ENCODE measurements around the gene TULP4. TPM values are rescaled to one million over a fixed set of nuclear protein-coding genes. Genes with fewer than 3 reads are reported as not detected.

The TULP4 gene
- total RNA-seq (293 TPM), polyA plus RNA-seq (5.3 TPM)

GRCh38 chr6:158312165-158312564 lies at the start of gene TULP4:
TSS of gene TULP4 (plus strand) at chr6:158312465. CDS start at chr6:158314017, 1,552 bp downstream.
- 80% methylated on average over 6 of the region's 6 CpGs for WGBS
- DNase-seq (ENCODE audit: extremely low spot score), result no peak
- no peak within 1 kb of the TSS for H3K4me3 ChIP-seq (ENCODE audit: low read depth, low read length)
- no peaks in the 10 kb centered on the region for H3K4me1 ChIP-seq (ENCODE audit: insufficient read depth)
- no peak within 1 kb of the TSS for H3K27ac ChIP-seq (ENCODE audit: low read depth)
- no peaks in the 10 kb centered on the region for H3K36me3 ChIP-seq (ENCODE audit: insufficient read depth)

- WGBS, result 78% methylated on average over 5 of the region's 5 CpGs
- no peaks in the 10 kb centered on the region for H3K4me1 ChIP-seq (ENCODE audit: insufficient read depth)
- no peaks in the 10 kb centered on the region for H3K36me3 ChIP-seq (ENCODE audit: insufficient read depth)
- no peak overlapping the region for H3K4me3 ChIP-seq (ENCODE audit: low read depth, low read length)
- no peak for DNase-seq (ENCODE audit: extremely low spot score)
- no peak overlapping the region for H3K27ac ChIP-seq (ENCODE audit: low read depth)
Observed at GRCh38 chr6:158262755-158263154, 49.5 kb upstream of the TULP4 start.

- no peak for DNase-seq (ENCODE audit: extremely low spot score)
- Histone ChIP-seq H3K4me3 (ENCODE audit: low read depth, low read length) (no peak overlapping the region), H3K27ac (ENCODE audit: low read depth) (no peak overlapping the region), H3K36me3 (ENCODE audit: insufficient read depth) (no peaks in the 10 kb centered on the region), H3K4me1 (ENCODE audit: insufficient read depth) (no peaks in the 10 kb centered on the region)
- 97% methylated on average over 10 of the region's 10 CpGs for WGBS
Observed at GRCh38 chr6:158264180-158264579, 48.1 kb upstream of the TULP4 start.

- Histone ChIP-seq H3K4me1 (ENCODE audit: insufficient read depth) (no peaks in the 10 kb centered on the region), H3K4me3 (ENCODE audit: low read depth, low read length) (no peak overlapping the region), H3K36me3 (ENCODE audit: insufficient read depth) (no peaks in the 10 kb centered on the region), H3K27ac (ENCODE audit: low read depth) (no peak overlapping the region)
- DNase-seq (ENCODE audit: extremely low spot score), result no peak
- 93% methylated on average over 9 of the region's 9 CpGs for WGBS
Observed at GRCh38 chr6:158266131-158266530, 46.1 kb upstream of the TULP4 start.

GRCh38 chr6:158268361-158269147 lies 43.7 kb upstream of the TULP4 start:
- whole genome bisulfite sequencing, result 75% methylated on average over 2 of the region's 2 CpGs
- H3K4me1 ChIP-seq (ENCODE audit: insufficient read depth), result no peaks in the 10 kb centered on the region

GRCh38 chr6:158269657-158270056 lies 42.6 kb upstream of the TULP4 start:
- Histone ChIP-seq H3K36me3 (ENCODE audit: insufficient read depth) (no peaks in the 10 kb centered on the region), H3K4me1 (ENCODE audit: insufficient read depth) (no peaks in the 10 kb centered on the region), H3K27ac (ENCODE audit: low read depth) (no peak overlapping the region), H3K4me3 (ENCODE audit: low read depth, low read length) (no peak overlapping the region)
- no peak for DNase-seq (ENCODE audit: extremely low spot score)
- WGBS, result 82% methylated on average over 3 of the region's 3 CpGs

More at GRCh38 chr6:158268361-158269147, 43.7 kb upstream of the TULP4 start:
- H3K36me3 ChIP-seq (ENCODE audit: insufficient read depth), result no peaks in the 10 kb centered on the region
- no peak for DNase-seq (ENCODE audit: extremely low spot score)
- no peak overlapping the region for H3K27ac ChIP-seq (ENCODE audit: low read depth)
- no peak overlapping the region for H3K4me3 ChIP-seq (ENCODE audit: low read depth, low read length)

GRCh38 chr6:158270389-158271127 lies 41.7 kb upstream of the TULP4 start:
- 78% methylated on average over 11 of the region's 11 CpGs for WGBS
- Histone ChIP-seq H3K4me1 (ENCODE audit: insufficient read depth) (no peaks in the 10 kb centered on the region), H3K27ac (ENCODE audit: low read depth) (no peak overlapping the region), H3K36me3 (ENCODE audit: insufficient read depth) (no peaks in the 10 kb centered on the region), H3K4me3 (ENCODE audit: low read depth, low read length) (no peak overlapping the region)
- DNase-seq (ENCODE audit: extremely low spot score), result no peak

GRCh38 chr6:158272324-158272723 lies 39.9 kb upstream of the TULP4 start:
- DNase-seq (ENCODE audit: extremely low spot score), result no peak
- Histone ChIP-seq H3K4me1 (ENCODE audit: insufficient read depth) (no peaks in the 10 kb centered on the region), H3K4me3 (ENCODE audit: low read depth, low read length) (no peak overlapping the region), H3K36me3 (ENCODE audit: insufficient read depth) (no peaks in the 10 kb centered on the region), H3K27ac (ENCODE audit: low read depth) (no peak overlapping the region)
- WGBS, result 97% methylated on average over 1 of the region's 1 CpG

- no peaks in the 10 kb centered on the region for H3K4me1 ChIP-seq (ENCODE audit: insufficient read depth)
- H3K36me3 ChIP-seq (ENCODE audit: insufficient read depth), result no peaks in the 10 kb centered on the region
- no peak overlapping the region for H3K27ac ChIP-seq (ENCODE audit: low read depth)
- WGBS, result 95% methylated on average over 2 of the region's 2 CpGs
- no peak overlapping the region for H3K4me3 ChIP-seq (ENCODE audit: low read depth, low read length)
- no peak for DNase-seq (ENCODE audit: extremely low spot score)
Observed at GRCh38 chr6:158278004-158278403, 34.3 kb upstream of the TULP4 start.

- DNase-seq (ENCODE audit: extremely low spot score), result no peak
- Histone ChIP-seq H3K4me3 (ENCODE audit: low read depth, low read length) (no peak overlapping the region), H3K4me1 (ENCODE audit: insufficient read depth) (no peaks in the 10 kb centered on the region), H3K36me3 (ENCODE audit: insufficient read depth) (no peaks in the 10 kb centered on the region), H3K27ac (ENCODE audit: low read depth) (no peak overlapping the region)
- WGBS, result 51% methylated on average over 13 of the region's 13 CpGs
Observed at GRCh38 chr6:158279615-158280014, 32.6 kb upstream of the TULP4 start.

GRCh38 chr6:158283304-158283980 lies 28.8 kb upstream of the TULP4 start:
- Histone ChIP-seq H3K27ac (ENCODE audit: low read depth) (peak overlapping the region; percentile 60), H3K36me3 (ENCODE audit: insufficient read depth) (no peaks in the 10 kb centered on the region), H3K4me1 (ENCODE audit: insufficient read depth) (no peaks in the 10 kb centered on the region), H3K4me3 (ENCODE audit: low read depth, low read length) (no peak overlapping the region)
- 55% methylated on average over 4 of the region's 4 CpGs for WGBS
- DNase-seq (ENCODE audit: extremely low spot score), result no peak

- no peaks in the 10 kb centered on the region for H3K36me3 ChIP-seq (ENCODE audit: insufficient read depth)
- no peaks in the 10 kb centered on the region for H3K4me1 ChIP-seq (ENCODE audit: insufficient read depth)
- H3K27ac ChIP-seq (ENCODE audit: low read depth), result no peak overlapping the region
- WGBS, result 38% methylated on average over 11 of the region's 11 CpGs
- DNase-seq (ENCODE audit: extremely low spot score), result no peak
- H3K4me3 ChIP-seq (ENCODE audit: low read depth, low read length), result no peak overlapping the region
Observed at GRCh38 chr6:158284007-158284875, 28.0 kb upstream of the TULP4 start.
